NB4 (cell line): Measurements from ENCODE around the gene RNF25.

Source experiments
- CTCF ChIP-seq: IDR thresholded peaks from one replicate; pipeline ENCODE4 v1.5.1; 2012; ENCODE audit warnings: low read depth, low read length
- MAX ChIP-seq: IDR thresholded peaks from 2 replicates; pipeline ENCODE4 v1.6.1; 2011; ENCODE audit warnings: low read depth, low read length
- MYC ChIP-seq: IDR thresholded peaks from 2 replicates; pipeline ENCODE4 v1.6.1; 2011; ENCODE audit warnings: low read depth, low read length
- POLR2A ChIP-seq: IDR thresholded peaks from 2 replicates; pipeline ENCODE4 v1.6.1; 2011; ENCODE audit warnings: mild to moderate bottlenecking; ENCODE audit not compliant: insufficient read length; ENCODE audit errors: extremely low read depth

- TF ChIP-seq POLR2A (no peak), CTCF (no peak), MAX (no peak), MYC (no peak)
These were observed 26.7 kb downstream of the RNF25 start for GRCh38 chr2:218645126-218645525.
